Uterus (tissue), 2 donors: ENCODE measurements around the gene SLC2A10.

Experiments
- CTCF ChIP-seq, 4 experiments: fragments of 200-600 bp in 2 of 4; fragments of 450-650 bp in 2 of 4; sonication (generic) in 2 of 4; IDR thresholded peaks; one replicate each; pipeline ENCODE4 v1.5.1; 2016 to 2019; ENCODE audit warnings: antibody characterized with exemption in 4 of 4, mild to moderate bottlenecking in 2 of 4, moderate library complexity in 1 of 4
- POLR2A ChIP-seq, 2 donors: fragments of 450-650 bp; IDR thresholded peaks; one replicate each; pipeline ENCODE4 v1.6.1; 2016; ENCODE audit warnings: antibody characterized with exemption in 2 of 2, mild to moderate bottlenecking in 1 of 2, moderate library complexity in 1 of 2

- TF ChIP-seq POLR2A (IDR thresholded peaks at IDR 0.05) (no peak), CTCF (IDR thresholded peaks at IDR 0.05) (no peak)
Observed at GRCh38 chr20:46698788-46699187, 10.7 kb upstream of the SLC2A10 start.
